GM12872 (cell line): ENCODE measurements around the gene FRK.

Experiments used
- TF ChIP-seq, protein P1 (sequence below): IDR thresholded peaks from 3 replicates; pipeline ENCODE4 v1.5.1; 2011; ENCODE audit warnings: low read depth, mild to moderate bottlenecking, low read length, moderate library complexity; ENCODE audit not compliant: insufficient read depth

The FRK gene

DNA sequence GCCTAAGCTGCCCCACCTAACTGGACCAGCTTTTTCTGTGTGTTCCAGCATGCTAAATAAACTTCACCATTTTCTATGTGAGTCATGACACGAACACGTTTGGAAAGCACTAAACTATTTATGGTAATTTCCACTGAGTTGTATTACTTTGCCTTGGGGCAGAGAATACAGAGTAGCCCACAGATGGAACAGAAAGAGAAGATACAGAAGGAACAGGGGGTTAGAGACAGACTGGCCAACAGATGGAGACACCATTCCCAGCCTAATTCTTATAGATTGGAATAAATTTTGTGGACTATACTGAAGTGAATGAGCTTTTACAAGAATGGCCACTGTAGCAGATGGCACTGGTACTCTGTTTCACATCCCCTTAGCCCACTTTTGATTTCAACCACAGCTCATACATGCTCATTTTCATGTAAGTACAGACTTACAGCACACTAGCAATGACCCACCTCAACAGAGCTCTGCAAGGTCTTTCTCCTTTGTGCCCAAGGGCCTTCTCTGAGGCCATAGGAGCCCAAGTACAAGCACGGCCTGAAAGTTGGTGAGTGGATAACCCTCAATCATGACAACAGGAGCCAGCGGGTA lies 26.8 kb upstream of the FRK start:
- TF ChIP-seq, protein P1, sequence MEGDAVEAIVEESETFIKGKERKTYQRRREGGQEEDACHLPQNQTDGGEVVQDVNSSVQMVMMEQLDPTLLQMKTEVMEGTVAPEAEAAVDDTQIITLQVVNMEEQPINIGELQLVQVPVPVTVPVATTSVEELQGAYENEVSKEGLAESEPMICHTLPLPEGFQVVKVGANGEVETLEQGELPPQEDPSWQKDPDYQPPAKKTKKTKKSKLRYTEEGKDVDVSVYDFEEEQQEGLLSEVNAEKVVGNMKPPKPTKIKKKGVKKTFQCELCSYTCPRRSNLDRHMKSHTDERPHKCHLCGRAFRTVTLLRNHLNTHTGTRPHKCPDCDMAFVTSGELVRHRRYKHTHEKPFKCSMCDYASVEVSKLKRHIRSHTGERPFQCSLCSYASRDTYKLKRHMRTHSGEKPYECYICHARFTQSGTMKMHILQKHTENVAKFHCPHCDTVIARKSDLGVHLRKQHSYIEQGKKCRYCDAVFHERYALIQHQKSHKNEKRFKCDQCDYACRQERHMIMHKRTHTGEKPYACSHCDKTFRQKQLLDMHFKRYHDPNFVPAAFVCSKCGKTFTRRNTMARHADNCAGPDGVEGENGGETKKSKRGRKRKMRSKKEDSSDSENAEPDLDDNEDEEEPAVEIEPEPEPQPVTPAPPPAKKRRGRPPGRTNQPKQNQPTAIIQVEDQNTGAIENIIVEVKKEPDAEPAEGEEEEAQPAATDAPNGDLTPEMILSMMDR = no peak

DNA sequence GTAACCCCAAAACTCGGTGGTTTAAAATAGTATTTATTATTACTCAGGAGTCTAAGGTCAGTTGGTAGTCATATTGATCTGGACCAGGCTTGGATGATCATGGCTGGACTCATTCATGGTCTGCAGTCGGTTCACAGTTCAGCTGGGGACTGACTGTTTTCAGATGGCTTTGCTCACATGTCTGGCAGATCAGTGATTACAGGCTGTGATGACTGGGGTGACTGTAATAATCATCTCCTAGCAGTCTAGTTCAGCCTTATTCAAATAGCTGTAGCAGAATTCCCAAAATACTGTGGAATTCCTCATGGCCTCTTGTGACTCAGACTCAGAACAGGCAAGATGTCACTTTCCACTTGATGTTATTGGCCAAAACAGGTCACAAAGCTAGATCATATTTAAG lies 23.6 kb upstream of the FRK start:
- TF ChIP-seq, protein P1 = no peak

DNA sequence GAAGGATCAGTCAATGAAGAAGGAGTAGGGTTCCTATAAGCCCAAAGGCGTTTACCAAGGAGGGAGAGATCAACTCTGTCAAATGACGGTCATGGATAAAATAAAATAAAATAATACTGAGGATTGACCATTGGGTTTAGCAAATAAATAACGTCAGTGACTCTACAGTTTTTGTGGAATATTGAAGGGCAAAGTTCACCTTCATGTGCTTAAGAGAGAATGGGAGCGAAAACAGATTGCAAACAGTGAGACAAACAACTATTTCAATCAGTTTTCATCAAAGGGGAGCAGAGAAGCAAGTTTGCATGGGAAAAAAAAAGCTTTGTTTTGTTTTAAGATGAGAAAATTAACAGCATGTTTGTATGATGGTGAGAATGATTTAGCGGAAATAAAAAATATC lies 22.4 kb upstream of the FRK start:
- TF ChIP-seq, protein P1 = no peak

DNA sequence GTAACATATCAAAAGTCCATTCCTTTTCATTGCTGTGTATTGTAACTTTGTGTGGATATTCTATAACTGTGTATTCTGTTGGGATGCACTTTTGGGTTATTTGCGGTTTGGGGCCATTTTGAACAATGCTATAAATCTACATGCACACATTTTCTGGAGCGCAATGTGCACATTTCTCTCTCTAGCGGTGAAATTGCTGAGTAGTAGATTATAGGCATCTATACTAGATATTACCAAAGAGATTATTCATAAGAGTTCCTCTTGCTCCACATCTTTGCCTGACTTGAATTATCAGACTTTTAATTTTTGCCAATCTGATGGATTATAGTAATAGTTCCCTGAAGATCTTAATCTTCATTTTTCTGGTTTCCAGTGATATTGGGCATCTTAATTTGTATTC lies 18.3 kb upstream of the FRK start:
- TF ChIP-seq, protein P1 = no peak

DNA sequence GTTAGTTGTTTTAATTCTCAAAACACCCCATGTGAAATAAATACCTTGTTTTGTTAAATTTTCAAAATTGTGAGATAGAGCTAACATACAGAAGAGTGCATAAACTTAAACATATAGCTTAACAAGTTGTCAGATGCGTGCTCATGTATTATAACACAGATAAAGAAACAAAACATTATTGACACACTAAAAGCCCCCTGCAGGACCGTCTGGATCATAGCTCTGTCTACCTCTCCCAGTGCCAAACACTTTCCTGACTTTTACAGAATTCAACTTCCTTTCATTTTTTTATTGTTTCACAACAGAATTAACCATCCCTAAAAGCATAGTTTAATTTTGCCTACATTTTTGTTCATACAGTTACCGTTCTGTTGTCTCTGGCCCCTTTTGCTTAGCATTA lies 17.8 kb upstream of the FRK start:
- TF ChIP-seq, protein P1 = no peak

DNA sequence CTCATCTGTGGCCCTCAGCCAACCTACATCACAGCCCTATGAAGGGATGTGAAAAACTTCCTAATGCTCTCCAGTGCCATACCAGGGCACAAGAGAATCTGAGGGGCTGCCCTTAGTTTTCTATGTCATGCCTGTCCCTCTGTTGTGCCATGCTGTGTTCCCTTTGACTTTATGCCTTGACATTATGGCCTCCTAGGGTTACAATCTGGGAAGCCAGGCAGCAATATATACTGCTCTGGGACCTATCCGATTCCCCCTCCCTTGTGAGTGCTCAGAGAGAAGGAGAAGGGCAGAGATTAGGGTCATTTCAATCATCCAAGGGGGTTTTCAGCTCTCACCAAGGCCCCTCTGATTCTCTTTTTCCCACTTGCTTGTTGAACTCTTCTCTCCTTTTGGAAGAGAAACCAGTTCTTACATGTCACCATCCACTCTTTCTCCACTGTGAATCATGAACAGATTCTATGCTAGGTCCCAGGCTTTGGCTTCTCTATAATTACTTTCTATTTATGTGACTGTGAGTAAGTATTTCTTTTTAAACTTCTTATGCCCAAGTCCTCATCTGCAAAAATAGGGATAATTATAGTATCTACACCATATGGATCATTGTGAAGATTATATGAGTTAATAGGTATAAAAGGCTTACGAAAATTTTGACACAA lies 14.2 kb upstream of the FRK start:
- TF ChIP-seq, protein P1 = no peak

DNA sequence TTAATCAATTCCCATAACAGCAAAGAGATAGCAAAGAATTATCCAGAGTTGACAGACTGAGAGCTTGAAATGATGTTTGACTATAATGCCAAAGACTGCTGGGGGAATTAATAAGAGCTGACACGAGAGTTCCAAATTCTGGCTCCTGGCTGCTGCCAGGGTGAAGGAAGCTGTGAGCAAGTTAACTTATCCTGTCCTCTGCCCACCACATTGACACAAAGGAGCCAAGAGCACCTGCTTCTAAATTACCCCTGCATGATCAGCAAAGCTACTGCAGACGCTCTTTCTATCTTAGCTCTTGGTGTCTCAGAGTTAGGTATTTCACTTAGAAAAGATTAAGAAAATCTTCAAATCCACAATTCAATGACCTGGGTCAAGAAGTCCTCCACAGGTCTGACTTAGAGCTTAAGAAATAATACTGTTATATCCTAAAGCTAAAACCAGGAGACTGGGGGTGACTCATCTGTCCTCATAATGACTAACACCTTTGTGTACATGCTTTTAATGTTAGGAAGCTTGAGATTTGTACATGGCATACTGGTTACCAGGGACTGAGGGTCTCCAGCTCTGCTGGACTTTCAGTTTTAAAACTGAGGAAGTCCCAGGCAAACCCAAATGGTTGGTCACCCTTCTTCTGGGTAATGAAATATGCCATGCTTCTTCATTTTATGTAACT lies 13.2 kb upstream of the FRK start:
- TF ChIP-seq, protein P1 = no peak
